Stimulated activated CD8-positive, alpha-beta memory T cell treated with anti-CD3 and anti-CD28 coated beads, Interleukin-7, amount 100 ng/mL, for 48 hours (primary cell): ENCODE results near the gene MAP3K2.
A peak's percentile ranks its signal among the peaks of the same experiment; 100 is the strongest.
"Not testable (repeated sequence)": the region's sequence is repeated elsewhere in the genome, so short reads cannot be mapped to it uniquely, and the experiment has no call there.

Source experiments
- DNase-seq, 2 donors: peaks; one replicate each; pipeline ENCODE4 v3.0.0-alpha.2; 2020; ENCODE audit warnings: low read depth in 1 of 2; ENCODE audit errors: extremely low read depth in 1 of 2

The MAP3K2 gene

DNA sequence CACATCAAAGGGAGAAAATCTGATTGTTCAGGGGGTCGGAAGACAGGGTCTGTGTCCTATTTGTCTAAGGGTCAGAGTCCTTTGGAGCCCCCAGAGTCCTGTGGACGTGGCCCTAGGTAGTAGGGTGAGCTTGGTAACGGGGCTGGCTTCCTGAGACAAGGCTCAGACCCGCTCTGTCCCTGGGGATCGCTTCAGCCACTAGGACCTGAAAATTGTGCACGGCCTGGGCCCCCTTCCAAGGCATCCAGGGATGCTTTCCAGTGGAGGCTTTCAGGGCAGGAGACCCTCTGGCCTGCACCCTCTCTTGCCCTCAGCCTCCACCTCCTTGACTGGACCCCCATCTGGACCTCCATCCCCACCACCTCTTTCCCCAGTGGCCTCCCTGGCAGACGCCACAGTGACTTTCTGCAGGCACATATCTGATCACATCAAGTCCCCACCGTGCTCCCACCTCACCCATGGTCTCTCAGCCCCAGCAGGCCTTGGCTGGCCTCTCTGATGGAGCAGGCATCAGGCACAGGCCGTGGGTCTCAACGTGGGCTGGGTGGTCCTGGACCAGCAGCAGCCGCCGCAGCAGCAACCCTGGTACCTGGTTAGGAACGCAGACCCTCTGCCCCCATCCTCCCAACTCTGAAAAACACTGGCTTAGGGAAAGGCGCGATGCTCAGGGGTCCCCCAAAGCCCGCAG is 34.2 kb upstream of the MAP3K2 start:
- DNase-seq: no peak

DNA sequence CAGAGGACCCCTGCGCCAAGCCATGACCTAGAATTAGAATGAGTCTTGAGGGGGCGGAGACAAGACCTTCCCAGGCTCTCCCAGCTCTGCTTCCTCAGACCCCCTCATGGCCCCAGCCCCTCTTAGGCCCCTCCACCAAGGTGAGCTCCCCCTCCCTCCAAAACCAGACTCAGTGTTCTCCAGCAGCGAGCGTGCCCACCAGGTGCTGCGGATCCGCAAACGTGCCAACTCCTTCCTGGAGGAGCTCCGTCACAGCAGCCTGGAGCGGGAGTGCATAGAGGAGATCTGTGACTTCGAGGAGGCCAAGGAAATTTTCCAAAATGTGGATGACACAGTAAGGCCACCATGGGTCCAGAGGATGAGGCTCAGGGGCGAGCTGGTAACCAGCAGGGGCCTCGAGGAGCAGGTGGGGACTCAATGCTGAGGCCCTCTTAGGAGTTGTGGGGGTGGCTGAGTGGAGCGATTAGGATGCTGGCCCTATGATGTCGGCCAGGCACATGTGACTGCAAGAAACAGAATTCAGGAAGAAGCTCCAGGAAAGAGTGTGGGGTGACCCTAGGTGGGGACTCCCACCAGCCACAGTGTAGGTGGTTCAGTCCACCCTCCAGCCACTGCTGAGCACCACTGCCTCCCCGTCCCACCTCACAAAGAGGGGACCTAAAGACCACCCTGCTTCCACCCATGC is 33.5 kb upstream of the MAP3K2 start:
- no peak for DNase-seq

DNA sequence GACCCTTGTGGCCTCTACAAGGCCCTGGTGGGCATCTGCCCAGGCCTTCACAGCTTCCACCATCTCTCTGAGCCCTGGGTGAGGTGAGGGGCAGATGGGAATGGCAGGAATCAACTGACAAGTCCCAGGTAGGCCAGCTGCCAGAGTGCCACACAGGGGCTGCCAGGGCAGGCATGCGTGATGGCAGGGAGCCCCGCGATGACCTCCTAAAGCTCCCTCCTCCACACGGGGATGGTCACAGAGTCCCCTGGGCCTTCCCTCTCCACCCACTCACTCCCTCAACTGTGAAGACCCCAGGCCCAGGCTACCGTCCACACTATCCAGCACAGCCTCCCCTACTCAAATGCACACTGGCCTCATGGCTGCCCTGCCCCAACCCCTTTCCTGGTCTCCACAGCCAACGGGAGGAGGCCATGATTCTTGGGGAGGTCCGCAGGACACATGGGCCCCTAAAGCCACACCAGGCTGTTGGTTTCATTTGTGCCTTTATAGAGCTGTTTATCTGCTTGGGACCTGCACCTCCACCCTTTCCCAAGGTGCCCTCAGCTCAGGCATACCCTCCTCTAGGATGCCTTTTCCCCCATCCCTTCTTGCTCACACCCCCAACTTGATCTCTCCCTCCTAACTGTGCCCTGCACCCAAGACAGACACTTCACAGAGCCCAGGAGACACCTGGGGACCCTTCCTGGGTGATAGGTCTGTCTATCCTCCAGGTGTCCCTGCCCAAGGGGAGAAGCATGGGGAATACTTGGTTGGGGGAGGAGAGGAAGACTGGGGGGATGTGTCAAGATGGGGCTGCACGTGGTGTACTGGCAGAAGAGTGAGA is 32.5 kb upstream of the MAP3K2 start:
- DNase-seq: no peak

DNA sequence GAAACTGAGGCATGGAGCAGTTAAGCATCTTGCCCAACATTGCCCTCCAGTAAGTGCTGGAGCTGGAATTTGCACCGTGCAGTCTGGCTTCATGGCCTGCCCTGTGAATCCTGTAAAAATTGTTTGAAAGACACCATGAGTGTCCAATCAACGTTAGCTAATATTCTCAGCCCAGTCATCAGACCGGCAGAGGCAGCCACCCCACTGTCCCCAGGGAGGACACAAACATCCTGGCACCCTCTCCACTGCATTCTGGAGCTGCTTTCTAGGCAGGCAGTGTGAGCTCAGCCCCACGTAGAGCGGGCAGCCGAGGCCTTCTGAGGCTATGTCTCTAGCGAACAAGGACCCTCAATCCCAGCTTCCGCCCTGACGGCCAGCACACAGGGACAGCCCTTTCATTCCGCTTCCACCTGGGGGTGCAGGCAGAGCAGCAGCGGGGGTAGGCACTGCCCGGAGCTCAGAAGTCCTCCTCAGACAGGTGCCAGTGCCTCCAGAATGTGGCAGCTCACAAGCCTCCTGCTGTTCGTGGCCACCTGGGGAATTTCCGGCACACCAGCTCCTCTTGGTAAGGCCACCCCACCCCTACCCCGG is 31.8 kb upstream of the MAP3K2 start:
- DNase-seq: no peak

DNA sequence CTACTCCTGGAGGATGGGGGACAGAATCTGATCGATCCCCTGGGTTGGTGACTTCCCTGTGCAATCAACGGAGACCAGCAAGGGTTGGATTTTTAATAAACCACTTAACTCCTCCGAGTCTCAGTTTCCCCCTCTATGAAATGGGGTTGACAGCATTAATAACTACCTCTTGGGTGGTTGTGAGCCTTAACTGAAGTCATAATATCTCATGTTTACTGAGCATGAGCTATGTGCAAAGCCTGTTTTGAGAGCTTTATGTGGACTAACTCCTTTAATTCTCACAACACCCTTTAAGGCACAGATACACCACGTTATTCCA is 31.3 kb upstream of the MAP3K2 start:
- DNase-seq: no peak

DNA sequence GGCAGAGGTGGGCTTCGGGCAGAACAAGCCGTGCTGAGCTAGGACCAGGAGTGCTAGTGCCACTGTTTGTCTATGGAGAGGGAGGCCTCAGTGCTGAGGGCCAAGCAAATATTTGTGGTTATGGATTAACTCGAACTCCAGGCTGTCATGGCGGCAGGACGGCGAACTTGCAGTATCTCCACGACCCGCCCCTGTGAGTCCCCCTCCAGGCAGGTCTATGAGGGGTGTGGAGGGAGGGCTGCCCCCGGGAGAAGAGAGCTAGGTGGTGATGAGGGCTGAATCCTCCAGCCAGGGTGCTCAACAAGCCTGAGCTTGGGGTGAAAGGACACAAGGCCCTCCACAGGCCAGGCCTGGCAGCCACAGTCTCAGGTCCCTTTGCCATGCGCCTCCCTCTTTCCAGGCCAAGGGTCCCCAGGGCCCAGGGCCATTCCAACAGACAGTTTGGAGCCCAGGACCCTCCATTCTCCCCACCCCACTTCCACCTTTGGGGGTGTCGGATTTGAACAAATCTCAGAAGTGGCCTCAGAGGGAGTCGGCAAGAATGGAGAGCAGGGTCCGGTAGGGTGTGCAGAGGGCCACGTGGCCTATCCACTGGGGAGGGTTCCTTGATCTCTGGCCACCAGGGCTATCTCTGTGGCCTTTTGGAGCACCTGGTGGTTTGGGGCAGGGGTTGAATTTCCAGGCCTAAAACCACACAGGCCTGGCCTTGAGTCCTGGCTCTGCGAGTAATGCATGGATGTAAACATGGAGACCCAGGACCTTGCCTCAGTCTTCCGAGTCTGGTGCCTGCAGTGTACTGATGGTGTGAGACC is 30.7 kb upstream of the MAP3K2 start, which contains the start of gene PROC:
Gene PROC, plus strand, starts transcription at position 128 of the 812 bp plus-strand sequence. CDS start 1,516 bp downstream, outside the sequence.
- no peak for DNase-seq

DNA sequence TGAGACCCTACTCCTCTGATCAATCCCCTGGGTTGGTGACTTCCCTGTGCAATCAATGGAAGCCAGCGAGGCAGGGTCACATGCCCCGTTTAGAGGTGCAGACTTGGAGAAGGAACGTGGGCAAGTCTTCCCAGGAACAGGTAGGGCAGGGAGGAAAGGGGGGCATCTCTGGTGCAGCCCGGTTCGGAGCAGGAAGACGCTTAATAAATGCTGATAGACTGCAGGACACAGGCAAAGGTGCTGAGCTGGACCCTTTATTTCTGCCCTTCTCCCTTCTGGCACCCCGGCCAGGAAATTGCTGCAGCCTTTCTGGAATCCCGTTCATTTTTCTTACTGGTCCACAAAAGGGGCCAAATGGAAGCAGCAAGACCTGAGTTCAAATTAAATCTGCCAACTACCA is 29.6 kb upstream of the MAP3K2 start:
- no peak for DNase-seq

DNA sequence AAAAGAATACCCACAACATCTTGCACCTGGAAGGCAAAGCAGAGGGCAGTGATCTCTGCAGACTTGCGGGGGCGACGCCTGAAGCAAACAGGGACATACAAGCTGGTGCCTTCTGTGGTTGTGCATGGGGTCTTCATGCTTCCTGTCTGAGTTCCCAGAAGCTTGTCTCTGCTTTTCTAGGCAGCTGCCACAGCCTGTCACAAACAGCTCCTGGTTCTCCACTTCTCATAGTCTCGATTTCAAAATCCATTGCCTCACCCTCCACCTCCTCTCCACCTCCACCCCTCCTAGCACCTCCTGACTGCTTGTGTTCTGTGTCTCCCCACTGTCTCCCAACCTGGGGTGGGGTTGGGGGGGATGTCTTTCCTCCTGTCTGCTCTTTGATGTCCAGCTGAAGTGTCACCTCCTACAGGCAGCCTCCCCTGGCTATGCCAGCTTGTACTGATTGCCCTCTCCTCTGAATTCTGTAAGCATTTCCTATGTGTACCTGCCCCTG is 28.8 kb upstream of the MAP3K2 start:
- no peak for DNase-seq

DNA sequence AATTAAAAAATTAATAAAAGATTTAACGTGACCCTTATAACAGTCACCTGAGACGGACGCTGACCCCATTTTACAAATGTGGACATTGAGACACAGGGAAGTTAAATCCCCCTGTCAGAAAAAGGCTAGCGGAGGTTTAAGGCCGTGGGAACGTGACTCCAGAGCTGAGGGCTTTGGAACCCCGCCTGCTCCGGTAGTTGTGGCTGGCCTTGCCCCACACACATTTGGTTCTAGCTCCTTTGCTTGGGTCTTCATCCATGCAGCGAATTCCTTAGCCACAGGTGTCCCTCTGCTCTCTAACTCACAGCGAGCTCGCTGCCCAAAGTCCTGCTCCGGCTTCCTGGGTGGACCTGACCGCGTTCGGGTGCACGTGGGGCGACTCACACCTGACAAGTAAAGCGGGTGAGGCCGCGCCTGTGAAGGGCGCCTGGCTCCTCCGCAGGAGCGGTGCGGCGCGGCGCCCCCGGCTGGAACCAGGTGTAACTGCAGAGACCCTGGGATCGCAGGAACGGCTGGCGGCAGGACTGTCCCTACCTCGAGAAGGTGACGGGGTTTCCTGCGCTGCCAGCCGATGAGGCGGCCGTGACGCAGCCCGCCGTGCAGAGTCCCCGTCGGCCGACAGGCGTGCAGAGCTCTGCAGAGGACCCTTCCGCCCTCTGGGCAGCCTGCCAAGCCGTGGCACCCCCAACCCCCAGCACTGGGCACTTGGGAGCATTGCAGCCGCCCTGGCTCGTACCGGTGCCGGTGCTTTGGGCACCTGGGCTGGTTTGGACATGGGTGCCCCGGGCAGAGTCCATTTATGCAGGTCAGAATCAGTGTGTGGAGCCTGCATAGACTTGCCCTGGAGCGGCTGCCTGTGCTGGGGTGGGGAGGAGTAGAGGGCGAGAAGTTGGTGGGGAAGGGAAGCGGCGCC is 28.1 kb upstream of the MAP3K2 start:
- peak; percentile 63 to 70 for DNase-seq

DNA sequence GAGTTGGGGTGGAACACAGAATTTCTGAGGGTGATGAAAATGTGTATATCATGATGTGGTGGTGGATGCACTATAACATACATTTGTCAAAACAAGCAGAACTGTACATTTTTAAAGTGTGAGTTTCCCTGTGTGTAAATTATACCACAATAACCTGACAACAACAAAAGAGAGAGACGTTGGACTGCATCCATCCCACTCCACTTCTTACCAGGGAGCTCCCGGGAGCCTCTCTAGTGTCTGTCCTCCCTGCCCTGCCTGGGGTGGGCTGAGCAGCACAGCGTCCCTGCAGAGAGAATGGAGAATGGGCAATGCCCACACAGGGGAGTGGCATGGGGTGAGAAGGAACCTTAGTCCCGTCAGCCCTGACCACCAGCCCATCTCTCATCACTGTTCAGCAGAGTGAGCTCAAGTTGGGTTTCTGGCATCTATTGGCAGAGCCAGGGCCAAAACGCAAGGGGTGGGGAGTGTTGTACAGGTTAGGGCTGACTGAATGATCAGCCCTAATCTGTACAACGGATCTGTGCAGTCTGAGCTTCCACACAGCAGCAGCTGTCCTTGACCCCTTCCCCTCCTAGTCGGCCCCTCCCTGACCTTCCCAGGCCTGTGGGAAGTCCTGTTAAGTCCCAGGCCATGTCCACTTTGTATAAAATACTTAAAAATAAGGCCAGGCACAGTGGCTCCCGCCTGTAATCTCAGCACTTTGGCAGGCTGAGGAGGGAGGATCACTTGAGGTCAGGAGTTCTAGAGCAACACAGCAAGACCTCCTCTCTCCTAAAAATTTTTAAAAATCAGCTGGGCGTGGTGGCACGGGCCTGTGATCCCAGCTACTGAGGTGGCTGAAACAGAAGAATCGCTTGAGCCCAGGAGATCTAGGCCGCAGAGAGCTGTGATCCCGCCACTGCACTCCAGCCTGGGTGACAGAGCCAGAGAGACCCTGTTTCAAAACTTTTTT is 27.1 kb upstream of the MAP3K2 start:
- no peak for DNase-seq

DNA sequence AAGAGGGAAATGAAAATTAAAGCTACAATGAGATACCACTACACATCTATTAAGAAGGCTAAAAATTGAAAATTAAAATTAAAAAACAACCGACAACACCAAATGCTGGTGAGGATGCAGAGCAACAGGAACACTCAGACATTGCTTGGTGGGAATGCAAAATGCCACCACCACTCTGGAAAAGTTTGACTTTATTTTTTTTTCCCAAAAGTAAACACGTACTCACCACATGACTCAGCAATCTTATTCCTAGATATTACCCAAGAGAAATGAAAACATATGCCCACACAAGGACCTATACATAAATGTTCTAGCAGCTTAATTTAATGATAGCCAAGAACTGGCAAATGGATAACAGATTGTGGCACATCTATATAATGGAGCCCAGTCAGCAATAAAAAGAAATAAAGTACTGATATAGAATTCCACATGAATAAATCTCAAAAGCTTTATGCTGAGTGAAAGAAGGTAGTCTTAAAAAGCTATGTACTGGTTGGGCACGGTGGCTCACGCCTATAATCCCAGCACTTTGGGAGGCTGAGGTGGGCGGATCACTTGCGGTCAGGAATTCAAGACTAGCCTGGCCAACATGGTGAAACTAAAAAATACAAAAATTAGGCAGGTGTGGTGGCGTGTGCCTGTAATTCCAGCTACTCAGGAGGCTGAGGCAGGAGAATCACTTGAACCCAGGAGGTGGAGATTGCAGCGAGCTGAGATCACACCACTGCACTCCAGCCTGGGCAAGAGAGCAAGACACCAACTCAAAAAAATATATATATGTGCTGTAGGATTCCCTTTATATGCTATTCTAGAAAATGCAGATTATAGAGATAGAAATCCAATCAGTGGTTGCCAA is 26.2 kb upstream of the MAP3K2 start:
- DNase-seq: no peak

DNA sequence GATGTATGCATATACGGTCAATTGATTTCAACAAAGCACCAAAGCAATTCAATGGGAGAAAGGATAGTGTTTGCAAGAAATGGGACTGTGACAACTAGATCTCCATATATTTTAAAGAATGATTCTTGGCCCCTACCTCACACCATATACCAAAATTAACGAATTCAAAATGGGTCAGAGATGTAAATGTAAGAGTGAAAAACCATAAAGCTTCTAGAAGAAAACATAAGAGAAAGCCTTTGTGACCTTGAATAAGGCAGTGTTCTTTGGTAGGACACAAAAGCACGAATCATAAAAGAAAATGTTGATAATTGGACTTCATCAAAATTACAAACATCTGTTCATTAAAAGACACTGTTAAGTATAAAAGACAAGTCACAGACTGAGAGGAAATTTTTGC is 25.4 kb upstream of the MAP3K2 start:
- DNase-seq: no peak

DNA sequence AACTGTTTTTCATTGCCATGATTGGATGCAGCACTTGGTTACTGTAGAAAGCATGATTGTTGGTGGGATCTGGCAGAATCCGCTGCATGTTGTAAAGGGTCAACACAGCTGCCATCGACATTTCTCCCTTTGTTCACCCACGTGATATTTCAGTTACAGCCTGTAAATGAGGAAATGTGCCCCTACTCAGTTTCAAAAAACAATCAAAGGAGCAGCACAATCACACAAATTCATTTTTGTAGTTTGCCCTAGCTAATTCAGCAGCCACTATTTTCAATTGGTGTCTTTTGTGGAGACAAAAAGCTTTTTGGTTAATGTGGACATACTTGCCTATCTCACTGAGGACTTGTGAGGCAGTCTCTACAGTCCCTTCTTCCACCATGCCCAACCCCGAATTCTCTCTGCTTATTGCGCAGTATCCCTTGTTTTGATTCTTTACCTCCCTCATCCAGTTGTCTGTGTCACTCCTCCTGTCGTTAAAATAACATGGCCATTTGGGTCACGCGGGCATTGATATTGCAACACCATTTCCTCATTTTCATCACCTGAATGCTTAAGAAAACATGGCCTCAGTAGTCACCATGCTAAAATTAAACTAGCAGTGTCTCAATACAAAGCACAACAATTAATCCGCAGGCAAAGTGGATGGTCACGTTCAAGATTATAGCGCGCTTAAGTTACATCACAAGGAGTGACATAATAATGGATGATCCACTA is 24.0 kb upstream of the MAP3K2 start:
- no peak for DNase-seq

DNA sequence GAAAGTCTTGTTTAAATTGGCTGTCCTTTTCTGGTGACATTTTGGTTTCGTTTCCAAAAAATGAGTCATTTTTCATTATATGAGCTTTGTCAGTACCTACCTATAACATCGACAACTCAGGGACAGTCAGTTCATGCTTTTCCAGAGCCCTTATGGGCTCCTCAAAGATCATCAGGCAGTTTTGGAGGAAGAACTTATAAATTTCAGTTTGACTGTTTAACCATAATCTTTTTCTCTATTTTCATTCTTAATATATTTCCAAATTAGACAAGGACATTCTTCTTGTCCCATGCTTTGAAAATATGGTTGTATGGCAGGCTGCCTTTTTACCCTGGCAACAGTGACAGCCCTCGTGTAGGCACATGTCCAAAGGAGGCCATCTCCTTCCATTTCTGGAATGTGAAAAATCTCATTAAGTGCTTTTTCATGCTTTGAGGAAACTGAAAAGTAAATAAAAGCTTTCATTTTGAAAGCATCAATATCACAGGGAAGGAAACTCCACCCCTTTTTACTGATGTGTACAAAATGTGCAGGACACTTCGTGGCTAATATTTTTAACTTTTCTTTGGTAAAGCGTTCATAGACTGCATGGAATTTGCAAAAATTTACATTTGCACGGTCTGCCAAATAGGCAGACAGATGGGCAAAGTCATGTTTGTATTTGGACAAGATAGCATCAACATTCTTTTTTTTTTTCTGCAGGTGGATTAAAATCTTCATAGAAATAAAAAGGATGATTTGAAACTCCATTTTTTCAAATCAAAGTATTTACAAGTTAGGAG is 23.3 kb upstream of the MAP3K2 start:
- no peak for DNase-seq

DNA sequence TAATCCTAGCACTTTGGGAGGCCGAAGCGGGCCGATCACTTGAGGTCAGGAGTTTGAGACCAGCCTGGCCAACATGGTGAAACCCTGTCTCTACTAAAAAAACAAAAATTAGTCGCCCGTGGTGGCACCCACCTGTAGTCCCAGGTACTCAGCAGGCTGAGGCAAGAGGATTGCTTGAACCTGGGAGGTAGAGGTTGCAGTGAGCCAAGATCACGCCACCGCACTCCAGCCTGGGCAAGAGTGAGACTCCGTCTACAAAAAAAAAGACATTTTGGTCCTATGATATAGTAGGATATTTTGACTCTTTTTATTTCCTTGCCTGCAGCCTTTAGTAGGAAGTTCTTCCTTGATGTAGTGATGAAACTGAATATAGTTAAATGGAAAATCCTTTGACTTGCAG is 21.9 kb upstream of the MAP3K2 start:
- not testable (repeated sequence) for DNase-seq

DNA sequence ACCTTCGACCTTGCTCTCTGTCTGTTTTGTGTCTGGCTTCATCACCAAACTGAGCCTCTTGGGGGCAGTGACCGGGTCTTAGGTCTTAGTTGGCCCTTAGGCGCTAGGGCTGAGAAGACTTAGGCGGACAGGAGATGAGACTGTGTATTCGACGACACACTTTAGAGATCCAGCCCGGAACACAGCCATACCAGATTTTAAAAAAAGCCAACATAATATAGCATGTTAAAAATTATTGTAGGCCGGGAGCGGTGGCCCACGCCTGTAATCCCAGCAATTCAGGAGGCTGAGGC is 21.0 kb upstream of the MAP3K2 start:
- no peak for DNase-seq
